ENCODE measurements around the gene TLCD5.
A peak's percentile ranks its signal among the peaks of the same experiment; 100 is the strongest.

DNA sequence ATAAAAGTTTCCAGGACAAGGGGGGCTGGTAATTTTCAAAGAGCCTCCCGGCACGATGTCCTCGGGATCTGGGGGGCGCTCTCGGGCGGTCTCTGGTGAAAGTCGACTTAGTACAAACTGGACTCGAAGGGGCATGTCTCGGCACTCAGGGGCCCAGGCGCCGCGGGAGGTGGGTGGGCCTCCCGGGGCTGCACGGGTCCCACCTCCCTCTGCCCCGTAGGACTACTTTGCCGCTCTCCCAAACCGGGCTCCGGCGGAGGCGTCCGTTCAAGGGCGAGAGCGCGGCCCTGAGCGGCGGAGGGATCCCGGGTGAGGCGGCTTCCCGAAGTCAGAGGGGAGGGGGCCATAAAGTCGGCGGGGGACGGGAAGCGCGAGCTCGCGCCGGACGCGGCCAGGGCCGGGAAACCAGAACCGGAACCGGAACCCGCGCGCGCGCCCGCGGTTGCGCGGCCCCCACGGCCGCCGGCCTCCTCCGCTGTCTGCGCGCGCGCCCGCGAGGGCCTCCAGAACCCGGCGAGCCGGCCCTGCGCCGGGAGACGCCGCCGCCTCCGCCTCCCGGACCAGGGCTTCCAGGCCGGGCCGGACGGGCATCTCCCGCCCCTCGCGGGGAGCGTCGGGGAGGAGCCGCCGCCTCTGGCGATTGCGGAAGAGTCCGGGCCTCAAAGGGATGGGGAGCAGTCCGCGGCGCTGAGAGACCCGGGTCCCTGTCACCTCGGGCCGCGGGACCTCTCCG, 11.0 kb downstream of the TLCD5 start, which contains the start of gene ARHGEF12:
- TF ChIP-seq, protein P1, sequence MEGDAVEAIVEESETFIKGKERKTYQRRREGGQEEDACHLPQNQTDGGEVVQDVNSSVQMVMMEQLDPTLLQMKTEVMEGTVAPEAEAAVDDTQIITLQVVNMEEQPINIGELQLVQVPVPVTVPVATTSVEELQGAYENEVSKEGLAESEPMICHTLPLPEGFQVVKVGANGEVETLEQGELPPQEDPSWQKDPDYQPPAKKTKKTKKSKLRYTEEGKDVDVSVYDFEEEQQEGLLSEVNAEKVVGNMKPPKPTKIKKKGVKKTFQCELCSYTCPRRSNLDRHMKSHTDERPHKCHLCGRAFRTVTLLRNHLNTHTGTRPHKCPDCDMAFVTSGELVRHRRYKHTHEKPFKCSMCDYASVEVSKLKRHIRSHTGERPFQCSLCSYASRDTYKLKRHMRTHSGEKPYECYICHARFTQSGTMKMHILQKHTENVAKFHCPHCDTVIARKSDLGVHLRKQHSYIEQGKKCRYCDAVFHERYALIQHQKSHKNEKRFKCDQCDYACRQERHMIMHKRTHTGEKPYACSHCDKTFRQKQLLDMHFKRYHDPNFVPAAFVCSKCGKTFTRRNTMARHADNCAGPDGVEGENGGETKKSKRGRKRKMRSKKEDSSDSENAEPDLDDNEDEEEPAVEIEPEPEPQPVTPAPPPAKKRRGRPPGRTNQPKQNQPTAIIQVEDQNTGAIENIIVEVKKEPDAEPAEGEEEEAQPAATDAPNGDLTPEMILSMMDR (IDR thresholded peaks at IDR 0.05): peak in 2 of 4 experiments; percentile 6 to 17
- TF ChIP-seq POLR2A (IDR thresholded peaks at IDR 0.05) (peak; percentile 37 to 46), POLR2AphosphoS5 (IDR thresholded peaks at IDR 0.05) (peak; percentile 38 to 86 (median 80))
